ENCODE data around the gene KCTD2. TPM values are rescaled to one million over a fixed set of nuclear protein-coding genes. Genes with fewer than 3 reads are reported as not detected.
"Not testable (repeated sequence)": the region's sequence is repeated elsewhere in the genome, so short reads cannot be mapped to it uniquely, and the experiment has no call there.

Gene KCTD2
- total RNA-seq, 2 donors from 2014 or later: 27.7 to 32.8 TPM

DNA sequence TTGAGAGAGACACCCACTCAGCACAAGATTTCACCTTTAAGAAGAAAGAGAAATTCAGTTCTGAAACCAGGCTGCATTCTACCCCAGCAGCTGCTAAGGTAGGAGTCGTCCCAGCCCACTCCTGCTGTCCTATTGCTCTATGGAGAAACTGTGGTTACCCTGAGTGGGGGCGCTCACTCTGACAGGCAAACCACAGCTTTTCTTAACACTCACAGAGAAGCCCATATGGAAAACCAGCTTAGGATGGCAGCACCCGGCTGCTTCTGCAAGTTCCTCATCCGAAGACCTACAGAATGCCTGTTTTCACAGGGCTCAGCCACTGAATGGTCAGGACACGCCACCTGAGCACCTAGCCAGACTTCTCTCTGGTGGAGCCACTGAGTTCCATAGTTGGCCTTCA, 7.8 kb upstream of the KCTD2 start:
- Mint-ChIP-seq H3K4me1 (peaks cover 15% of the 10 kb centered on the region), H3K4me3 (no peak overlapping the region)
- H3K9me3 ChIP-seq (ENCODE audit: control insufficient read depth, low read length): no peaks in the 10 kb centered on the region

GRCh38 chr17:75041656-75042280, 5.3 kb upstream of the KCTD2 start:
- 85 to 89% methylated on average over 10 to 12 of the region's 12 CpGs for WGBS, 2 experiments (ENCODE audit: insufficient coverage in 1 of 2, insufficient read length in 1 of 2)
- Mint-ChIP-seq H3K4me1 (peaks cover 23% of the 10 kb centered on the region), H3K4me3 (no peak overlapping the region), H3K27ac (peak overlapping the region; percentile 72), H3K36me3 (ENCODE audit: low read depth) (peaks cover 37% of the 10 kb centered on the region), H3K27me3 (ENCODE audit: insufficient read depth) (no peaks in the 10 kb centered on the region), H3K9me3 (no peaks in the 10 kb centered on the region)
- peak; percentile 86 for DNase-seq
- no peak overlapping the region for H3K27ac ChIP-seq (ENCODE audit: low read depth, low read length)
- no peak for TF ChIP-seq CTCF (conservative IDR thresholded peaks at IDR 0.05)
- peaks cover 44% of the 10 kb centered on the region for H3K36me3 ChIP-seq (ENCODE audit: control insufficient read depth, insufficient read depth, low read length)
- no peaks in the 10 kb centered on the region for H3K9me3 ChIP-seq (ENCODE audit: control insufficient read depth, low read length)
- no peak overlapping the region for H3K9ac ChIP-seq (ENCODE audit: extremely low read depth, low read length, poor library complexity, severe bottlenecking)
- H3K27me3 ChIP-seq (ENCODE audit: control insufficient read depth, insufficient read depth, low read length, poor library complexity, severe bottlenecking): no peaks in the 10 kb centered on the region
- no peaks in the 10 kb centered on the region for H3K4me1 ChIP-seq (ENCODE audit: control insufficient read depth, insufficient read depth, low read length)
- H3K4me3 ChIP-seq (ENCODE audit: low read length): no peak overlapping the region

More for the DNA sequence above, 7.8 kb upstream of the KCTD2 start:
- H3K36me3 ChIP-seq (ENCODE audit: control insufficient read depth, insufficient read depth, low read length): peaks cover 44% of the 10 kb centered on the region
- peaks cover 43% of the 10 kb centered on the region for H3K36me3 Mint-ChIP-seq (ENCODE audit: low read depth)
- H3K9ac ChIP-seq (ENCODE audit: extremely low read depth, low read length, poor library complexity, severe bottlenecking): no peak overlapping the region
- no peak overlapping the region for H3K4me3 ChIP-seq (ENCODE audit: low read length)
- DNase-seq: no peak
- no peaks in the 10 kb centered on the region for H3K4me1 ChIP-seq (ENCODE audit: control insufficient read depth, insufficient read depth, low read length)
- TF ChIP-seq CTCF (conservative IDR thresholded peaks at IDR 0.05): no peak
- no peak overlapping the region for H3K27ac ChIP-seq (ENCODE audit: low read depth, low read length)
- H3K27me3 Mint-ChIP-seq (ENCODE audit: insufficient read depth): no peaks in the 10 kb centered on the region
- no peaks in the 10 kb centered on the region for H3K9me3 Mint-ChIP-seq
- H3K27me3 ChIP-seq (ENCODE audit: control insufficient read depth, insufficient read depth, low read length, poor library complexity, severe bottlenecking): no peaks in the 10 kb centered on the region
- H3K27ac Mint-ChIP-seq: no peak overlapping the region
- 91 to 97% methylated on average over 5 of the region's 5 CpGs for WGBS, 2 experiments (ENCODE audit: insufficient coverage in 1 of 2, insufficient read length in 1 of 2)

DNA sequence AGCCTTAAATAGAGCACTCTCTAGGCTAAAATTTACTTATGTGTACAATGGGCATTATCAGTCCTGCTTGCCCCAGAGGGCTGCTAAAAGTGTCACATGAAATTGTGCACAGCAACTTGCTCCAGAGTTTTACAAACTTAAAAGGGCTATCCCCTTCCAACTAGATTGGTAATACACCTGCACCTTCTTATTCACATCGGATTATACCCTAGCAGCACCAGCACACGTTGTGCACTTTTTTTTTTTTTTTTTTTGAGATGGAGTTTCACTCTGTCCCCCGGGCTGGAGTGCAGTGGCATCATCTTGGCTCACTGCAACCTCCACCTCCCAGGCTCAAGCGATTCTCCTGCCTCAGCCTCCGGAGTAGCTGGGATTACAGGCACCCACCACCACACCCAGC, 3.2 kb upstream of the KCTD2 start:
- not testable (repeated sequence) for H3K4me3 Mint-ChIP-seq; H3K9me3 ChIP-seq (ENCODE audit: control insufficient read depth, low read length); H3K9ac ChIP-seq (ENCODE audit: extremely low read depth, low read length, poor library complexity, severe bottlenecking); H3K27me3 Mint-ChIP-seq (ENCODE audit: insufficient read depth); H3K27ac ChIP-seq (ENCODE audit: low read depth, low read length); H3K4me1 ChIP-seq (ENCODE audit: control insufficient read depth, insufficient read depth, low read length); H3K27me3 ChIP-seq (ENCODE audit: control insufficient read depth, insufficient read depth, low read length, poor library complexity, severe bottlenecking); H3K9me3 Mint-ChIP-seq; H3K4me3 ChIP-seq (ENCODE audit: low read length); H3K27ac Mint-ChIP-seq; DNase-seq
- 40 to 87% methylated on average over 1 to 4 of the region's 5 CpGs for WGBS, 2 experiments (ENCODE audit: insufficient coverage in 1 of 2, insufficient read length in 1 of 2)
- Mint-ChIP-seq H3K4me1 (peaks cover 33% of the 10 kb centered on the region), H3K36me3 (ENCODE audit: low read depth) (peaks cover 33% of the 10 kb centered on the region)
- peaks cover 39% of the 10 kb centered on the region for H3K36me3 ChIP-seq (ENCODE audit: control insufficient read depth, insufficient read depth, low read length)

- Mint-ChIP-seq H3K27me3 (ENCODE audit: insufficient read depth) (no peaks in the 10 kb centered on the region), H3K9me3 (no peaks in the 10 kb centered on the region), H3K27ac (peak overlapping the region; percentile 92), H3K36me3 (ENCODE audit: low read depth) (peaks cover 34% of the 10 kb centered on the region), H3K4me3 (peak overlapping the region; percentile 98), H3K4me1 (peaks cover 40% of the 10 kb centered on the region)
- Histone ChIP-seq H3K36me3 (ENCODE audit: control insufficient read depth, insufficient read depth, low read length) (peaks cover 38% of the 10 kb centered on the region), H3K9me3 (ENCODE audit: control insufficient read depth, low read length) (no peaks in the 10 kb centered on the region), H3K27ac (ENCODE audit: low read depth, low read length) (no peak overlapping the region), H3K4me1 (ENCODE audit: control insufficient read depth, insufficient read depth, low read length) (no peaks in the 10 kb centered on the region), H3K4me3 (ENCODE audit: low read length) (peak overlapping the region; percentile 32), H3K9ac (ENCODE audit: extremely low read depth, low read length, poor library complexity, severe bottlenecking) (no peak overlapping the region), H3K27me3 (ENCODE audit: control insufficient read depth, insufficient read depth, low read length, poor library complexity, severe bottlenecking) (no peaks in the 10 kb centered on the region)
- DNase-seq: peak; percentile 87
- WGBS, 2 experiments (ENCODE audit: insufficient coverage in 1 of 2, insufficient read length in 1 of 2): 33 to 89% methylated on average over 1 to 7 of the region's 7 CpGs
- TF ChIP-seq CTCF (conservative IDR thresholded peaks at IDR 0.05): no peak
Measured at GRCh38 chr17:75044716-75045115, 2.3 kb upstream of the KCTD2 start.

DNA sequence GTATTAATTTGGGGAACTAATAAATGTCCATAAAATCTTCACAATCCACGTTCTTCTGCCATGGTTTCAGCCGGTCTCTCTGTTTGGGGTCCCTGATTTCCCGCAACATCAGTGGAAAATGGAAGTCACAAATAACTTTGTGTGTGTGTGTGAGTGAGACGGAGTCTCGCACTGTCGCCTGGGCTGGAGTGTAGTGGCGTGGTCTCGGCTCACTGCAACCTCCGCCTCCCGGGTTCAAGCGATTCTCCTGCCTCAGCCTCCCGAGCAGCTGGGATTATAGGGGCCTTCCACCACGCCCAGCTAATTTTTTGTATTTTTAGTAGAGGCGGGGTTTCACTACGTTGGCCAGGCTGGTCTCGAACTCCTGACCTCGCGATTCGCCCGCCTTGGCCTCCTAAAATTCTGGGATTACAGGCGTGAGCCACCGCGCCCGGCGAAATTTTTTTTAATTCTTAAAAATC, 1.0 kb upstream of the KCTD2 start:
- peak overlapping the region; percentile 97 for H3K27ac Mint-ChIP-seq
- Histone ChIP-seq H3K36me3 (ENCODE audit: control insufficient read depth, insufficient read depth, low read length) (peaks cover 30% of the 10 kb centered on the region), H3K4me3 (ENCODE audit: low read length) (peak overlapping the region; percentile 87), H3K9ac (ENCODE audit: extremely low read depth, low read length, poor library complexity, severe bottlenecking) (peak overlapping the region; percentile 71)
- H3K27me3 ChIP-seq (ENCODE audit: control insufficient read depth, insufficient read depth, low read length, poor library complexity, severe bottlenecking); H3K27ac ChIP-seq (ENCODE audit: low read depth, low read length); H3K9me3 ChIP-seq (ENCODE audit: control insufficient read depth, low read length); H3K4me1 ChIP-seq (ENCODE audit: control insufficient read depth, insufficient read depth, low read length); H3K27me3 Mint-ChIP-seq (ENCODE audit: insufficient read depth); H3K9me3 Mint-ChIP-seq: not testable (repeated sequence)
- H3K36me3 Mint-ChIP-seq (ENCODE audit: low read depth): peaks cover 31% of the 10 kb centered on the region
- WGBS, 2 experiments (ENCODE audit: insufficient coverage in 1 of 2, insufficient read length in 1 of 2): 0% methylated on average over 17 to 25 of the region's 25 CpGs
- DNase-seq: peak; percentile 75
- peak overlapping the region; percentile 98 for H3K4me3 Mint-ChIP-seq
- H3K4me1 Mint-ChIP-seq: peaks cover 41% of the 10 kb centered on the region
